ENCODE results near the gene MRPL48. TPM values are rescaled to one million over a fixed set of nuclear protein-coding genes. Genes with fewer than 3 reads are reported as not detected.
A peak's percentile ranks its signal among the peaks of the same experiment; 100 is the strongest.

MRPL48 gene
- total and polyA plus RNA-seq, 2 experiments from 2014 or later: 18.2 to 72.9 TPM

GRCh38 chr11:73787051-73787642, 527 bp upstream of the MRPL48 start:
- Histone ChIP-seq H3K9me3 (ENCODE audit: low read depth) (no peaks in the 10 kb centered on the region), H3K4me3 (peak overlapping the region; percentile 48), H3K4me1 (ENCODE audit: low read depth) (peaks cover 4% of the 10 kb centered on the region), H3K27ac (peak overlapping the region; percentile 91), H3K36me3 (no peaks in the 10 kb centered on the region), H3K27me3 (no peaks in the 10 kb centered on the region)
- no peak for DNase-seq (ENCODE audit: low read depth in 1 of 2, low spot score in 1 of 2)
- TF ChIP-seq CTCF (IDR thresholded peaks at IDR 0.05; ENCODE audit: low read depth, low read length): no peak

DNA sequence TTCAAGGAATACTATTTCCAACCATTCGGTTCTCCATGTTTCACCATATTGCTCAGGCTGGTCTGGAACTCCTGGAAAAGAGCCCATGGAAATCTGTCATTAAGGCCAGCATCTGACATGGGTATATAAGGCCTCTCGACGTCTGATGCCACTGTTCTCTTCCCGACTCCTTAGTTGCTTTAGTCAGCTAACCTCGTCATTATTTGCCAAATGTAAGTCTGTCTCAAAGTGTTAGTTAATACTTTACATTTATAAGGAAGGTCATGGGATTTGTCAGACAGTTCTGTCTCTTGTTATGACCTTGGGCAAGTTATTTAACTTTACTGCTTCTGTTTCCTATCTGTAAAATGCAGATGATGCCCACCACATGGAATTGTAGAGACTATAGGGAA, 1.6 kb downstream of the MRPL48 start:
- no peak for DNase-seq (ENCODE audit: low read depth in 1 of 2, low spot score in 1 of 2)
- H3K27ac ChIP-seq: no peak overlapping the region

GRCh38 chr11:73792584-73792983, 4.9 kb downstream of the MRPL48 start:
- Histone ChIP-seq H3K4me1 (ENCODE audit: low read depth) (no peaks in the 10 kb centered on the region), H3K27me3 (no peaks in the 10 kb centered on the region), H3K4me3 (no peak overlapping the region), H3K9me3 (ENCODE audit: low read depth) (no peaks in the 10 kb centered on the region), H3K36me3 (no peaks in the 10 kb centered on the region), H3K27ac (no peak overlapping the region)
- no peak for DNase-seq (ENCODE audit: low read depth in 1 of 2, low spot score in 1 of 2)
- TF ChIP-seq CTCF (IDR thresholded peaks at IDR 0.05; ENCODE audit: low read depth, low read length): no peak

More for the DNA sequence above, 1.6 kb downstream of the MRPL48 start:
- Histone ChIP-seq H3K4me3 (no peak overlapping the region), H3K27me3 (no peaks in the 10 kb centered on the region), H3K4me1 (ENCODE audit: low read depth) (peaks cover 4% of the 10 kb centered on the region), H3K36me3 (no peaks in the 10 kb centered on the region), H3K9me3 (ENCODE audit: low read depth) (no peaks in the 10 kb centered on the region)
- TF ChIP-seq CTCF (IDR thresholded peaks at IDR 0.05; ENCODE audit: low read depth, low read length): no peak

DNA sequence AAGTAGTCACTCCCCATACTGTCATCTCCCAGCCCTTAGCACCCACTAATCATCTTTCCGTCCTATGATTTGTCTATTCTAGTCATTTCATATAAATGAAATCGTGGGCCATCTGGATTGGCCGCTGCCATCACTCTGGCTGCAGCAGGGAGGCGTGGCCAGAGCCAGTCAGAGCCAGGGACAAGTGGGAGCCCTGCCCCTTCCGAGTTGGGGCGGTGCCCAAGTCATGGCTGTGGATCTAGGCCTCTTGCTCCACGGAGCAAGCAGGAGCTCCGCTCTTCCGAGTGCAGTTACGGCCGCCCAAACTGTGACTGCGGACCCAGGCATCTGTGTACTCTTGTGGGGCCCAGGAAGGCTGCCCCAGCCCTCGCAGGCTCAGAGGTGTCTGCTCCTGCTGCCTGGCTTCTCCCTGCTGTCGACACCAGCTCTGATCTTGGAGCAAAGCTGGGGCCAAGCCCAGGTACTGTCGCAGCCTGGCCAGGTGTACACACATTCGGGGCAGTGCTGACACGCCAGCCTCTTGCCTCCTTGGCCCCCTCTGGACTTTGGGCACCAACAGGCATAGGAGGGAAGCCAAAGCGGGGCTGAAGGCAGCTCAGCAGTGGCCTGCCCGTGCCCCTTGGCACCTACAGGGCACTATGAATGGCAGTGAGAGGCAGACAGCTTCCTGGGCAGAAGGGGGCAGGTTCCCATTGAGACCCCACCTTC, 8.4 kb downstream of the MRPL48 start:
- no peak overlapping the region for H3K4me3 ChIP-seq
- no peaks in the 10 kb centered on the region for H3K27me3 ChIP-seq
- no peaks in the 10 kb centered on the region for H3K4me1 ChIP-seq (ENCODE audit: low read depth)
- peak overlapping the region; percentile 19 for H3K27ac ChIP-seq
- H3K9me3 ChIP-seq (ENCODE audit: low read depth): no peaks in the 10 kb centered on the region
- no peaks in the 10 kb centered on the region for H3K36me3 ChIP-seq
- DNase-seq (ENCODE audit: low read depth in 1 of 2, low spot score in 1 of 2): peak in 1 of 2 donors; percentile 29
- TF ChIP-seq CTCF (IDR thresholded peaks at IDR 0.05; ENCODE audit: low read depth, low read length): no peak

DNA sequence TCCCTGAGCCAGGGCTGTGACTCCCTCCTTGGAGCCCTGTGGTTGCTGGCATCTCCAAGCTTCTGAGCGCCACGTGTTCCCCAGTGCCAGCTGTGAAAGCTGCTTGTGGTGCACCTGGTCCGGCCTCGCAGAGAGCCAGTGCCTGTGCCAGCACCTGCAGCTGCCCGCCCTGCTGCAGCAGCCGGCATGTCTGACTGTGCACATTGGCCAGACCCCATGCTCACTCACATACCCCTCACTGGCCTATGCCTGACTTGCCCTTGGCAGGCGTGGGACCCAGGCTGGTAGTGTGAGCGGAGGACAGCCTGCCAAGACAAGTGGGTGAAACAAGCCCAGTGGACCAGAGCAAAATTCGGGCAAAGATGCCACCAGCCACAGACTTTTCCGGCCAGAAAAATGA, 9.8 kb downstream of the MRPL48 start:
- Histone ChIP-seq H3K9me3 (ENCODE audit: low read depth) (no peaks in the 10 kb centered on the region), H3K27me3 (no peaks in the 10 kb centered on the region), H3K36me3 (no peaks in the 10 kb centered on the region), H3K4me3 (no peak overlapping the region), H3K27ac (no peak overlapping the region), H3K4me1 (ENCODE audit: low read depth) (no peaks in the 10 kb centered on the region)
- no peak for DNase-seq (ENCODE audit: low read depth in 1 of 2, low spot score in 1 of 2)
- TF ChIP-seq CTCF (IDR thresholded peaks at IDR 0.05; ENCODE audit: low read depth, low read length): no peak

Data from cardiac muscle cell (in vitro differentiated cells and primary cell).